ENCODE measurements around the gene LARGE1. TPM values are rescaled to one million over a fixed set of nuclear protein-coding genes. Genes with fewer than 3 reads are reported as not detected.

Gene LARGE1
- total and polyA plus RNA-seq, 2 of the 8 experiments (the other 6 are each of a cell fraction or from before 2014, with no cell fraction given): 43.7 to 83.0 TPM

- Histone ChIP-seq H4K91ac (replicated peaks; ENCODE audit: insufficient read length, low read length) (no peak overlapping the region), H4K20me1 (replicated peaks in 1 of 2; ENCODE audit: control insufficient read depth in 1 of 2, insufficient read depth in 2 of 2, low read length in 2 of 2) (peaks cover 15 to 19% of the 10 kb centered on the region in 2 experiments), H3K27ac (ENCODE audit: low read depth, low read length) (no peak overlapping the region), H3K56ac (replicated peaks; ENCODE audit: insufficient read length, low read depth, low read length) (no peak overlapping the region), H3K9me3 (ENCODE audit: insufficient read depth in 2 of 2, low read depth in 1 of 2, low read length in 1 of 2) (no peaks in the 10 kb centered on the region), H3K4me2 (ENCODE audit: insufficient read depth in 1 of 2, low read depth in 2 of 2, low read length in 2 of 2) (no peak overlapping the region), H3K4ac (replicated peaks; ENCODE audit: insufficient read length, low read depth, low read length) (no peak overlapping the region), H3K4me3 (ENCODE audit: extremely low read depth in 1 of 4, insufficient read depth in 2 of 4, low read depth in 3 of 4, low read length in 4 of 4) (no peak overlapping the region), H3K79me1 (ENCODE audit: low read depth, low read length) (no peaks in the 10 kb centered on the region; the same call in 1 of the 2 replicates), H2AK5ac (ENCODE audit: low read depth, low read length) (no peak overlapping the region), H2BK5ac (ENCODE audit: low read depth, low read length) (no peak overlapping the region), H2AFZ (ENCODE audit: low read length) (no peak overlapping the region), H3K18ac (ENCODE audit: extremely low read depth, low read length) (no peak overlapping the region), H3K27me3 (replicated peaks in 1 of 4; ENCODE audit: control insufficient read depth in 3 of 4, extremely low read depth in 1 of 4, insufficient read depth in 3 of 4, low read length in 3 of 4) (peaks cover 0 to 9% (median under 1%) of the 10 kb centered on the region in 4 experiments; a peak in 2 of 7 replicates), H2BK120ac (replicated peaks; ENCODE audit: low read depth, low read length) (no peak overlapping the region), H3K36me3 (ENCODE audit: control insufficient read depth in 2 of 4, insufficient read depth in 4 of 4, low read length in 3 of 4) (peaks cover 0 to 4% (median 0%) of the 10 kb centered on the region in 4 experiments; a peak in 4 of 8 replicates), H3K23ac (ENCODE audit: insufficient read length) (no peak overlapping the region), H3K23me2 (ENCODE audit: low read depth, low read length) (0 out of 2 replicates have a peak, but pooled peaks cover 3% of the 10 kb centered on the region), H3K9ac (replicated peaks in 1 of 4; ENCODE audit: extremely low read depth in 1 of 4, low read depth in 3 of 4, low read length in 3 of 4) (no peak overlapping the region), H4K8ac (ENCODE audit: extremely low read depth, insufficient read depth, low read length) (no peak overlapping the region), H2BK20ac (ENCODE audit: low read length) (no peak overlapping the region), H2BK15ac (ENCODE audit: low read length) (no peak overlapping the region), H3K79me2 (ENCODE audit: control insufficient read depth in 1 of 2, insufficient read depth in 2 of 2, low read length in 2 of 2) (peaks cover 0 to 3% of the 10 kb centered on the region in 2 experiments; a peak in 2 of 4 replicates), H4K5ac (ENCODE audit: insufficient read length, low read depth, low read length) (no peak overlapping the region), H2BK12ac (ENCODE audit: low read depth, low read length) (no peak overlapping the region), H3K4me1 (replicated peaks in 1 of 4; ENCODE audit: control insufficient read depth in 3 of 4, insufficient read depth in 4 of 4, low read length in 3 of 4) (no peaks in the 10 kb centered on the region), H3K14ac (ENCODE audit: insufficient read length) (no peak overlapping the region)
- FAIRE-seq: no peak
- DNase-seq (ENCODE audit: low read depth in 1 of 2, low spot score in 2 of 2): no peak
- ChIA-PET POLR2A (ENCODE audit: partially characterized antibody) (no interaction called here), CTCF (ENCODE audit: partially characterized antibody) (interaction anchor here (1.6 kb wide), 1 partner anchor 456 kb away, joined by 3 read pairs; no protein-coding TSS in a partner anchor)
- 89% methylated on average over 7 of the region's 7 CpGs; no CpG with 5 or more reads in 1 of the 2 experiments for WGBS, 2 experiments (ENCODE audit: extremely low coverage in 1 of 2, insufficient coverage in 1 of 2, insufficient read length in 1 of 2, insufficient replicate concordance in 2 of 2, low coverage in 1 of 2, low lambda C conversion rate in 2 of 2, missing lambda C conversion rate in 1 of 2)
- no peak for TF ChIP-seq HDAC6 (IDR thresholded peaks at IDR 0.05; ENCODE audit: low read depth, low read length)
Observed at GRCh38 chr22:33599596-33599995, 320.7 kb downstream of the LARGE1 start.
